GM12878 (cell line): ENCODE data around the gene RBM4. TPM values are rescaled to one million over a fixed set of nuclear protein-coding genes. Genes with fewer than 3 reads are reported as not detected.

Experiments used
- ATAC-seq: fragments of 200-7000 bp; cut with Tn5 transposase; 3 replicates; pipeline ENCODE4 v1.9.1; 2020; ENCODE audit warnings: mild to moderate bottlenecking, moderate library complexity
- BruUV-seq: library from RNA; stranded (reverse); fragments of 400-500 nt; replicated peaks from 2 replicates; lab custom pipeline; 2021; lab: Mats Ljungman, UMichigan
- CTCF ChIA-PET: fragments of 300-600 bp; sonication (Branson Sonifier 250); formaldehyde crosslinking; extraction: SDS; loops from one replicate; lab custom pipeline; 2021; ENCODE audit warnings: inconsistent platforms; lab: Yijun Ruan, JAX
- POLR2A ChIA-PET: fragments of 350-600 bp; formaldehyde crosslinking; extraction: SDS; loops from one replicate; lab custom pipeline; 2021; ENCODE audit warnings: inconsistent platforms; lab: Charles Lee
- RAD21 ChIA-PET: fragments of 300-600 bp; sonication (Branson Sonifier 250); formaldehyde crosslinking; loops from one replicate; lab custom pipeline; 2023; ENCODE audit warnings: antibody characterized with exemption; ENCODE audit not compliant: unreplicated experiment; lab: Charles Lee
- SMC1A ChIA-PET: fragments of 300-600 bp; sonication (Branson Sonifier 250); formaldehyde crosslinking; loops from one replicate; lab custom pipeline; 2023; ENCODE audit not compliant: unreplicated experiment, uncharacterized antibody; lab: Charles Lee
- DNase-seq: peaks from one replicate; pipeline ENCODE4 v3.0.0-alpha.2; 2011; ENCODE audit warnings: low read depth, low spot score
- FAIRE-seq: peaks from 3 replicates; lab custom pipeline; 2011; peaks lifted over from hg19 to GRCh38; lab: Jason Lieb, UNC
- H2AFZ ChIP-seq: 2 replicates; pipeline ENCODE4 v1.6.0; 2011; ENCODE audit warnings: low read depth, low read length, control low read depth; ENCODE audit not compliant: control insufficient read depth
- H3K27ac ChIP-seq: 2 replicates; pipeline ENCODE4 v1.5.1; 2011; ENCODE audit warnings: control low read depth; ENCODE audit not compliant: control insufficient read depth, insufficient read depth
- H3K27me3 ChIP-seq, 2 experiments: replicated peaks in 1 of 2; 2 replicates each; pipeline versions ENCODE4 v1.6.0 to v1.6.1; 2011; ENCODE audit warnings: low read length in 1 of 2; ENCODE audit not compliant: control insufficient read depth in 2 of 2, insufficient read depth in 2 of 2
- H3K36me3 ChIP-seq, 2 experiments: 2 replicates each; pipeline ENCODE4 v1.5.1; 2011; ENCODE audit warnings: low read length in 1 of 2; ENCODE audit not compliant: control insufficient read depth in 2 of 2, insufficient read depth in 2 of 2
- H3K4me1 ChIP-seq: 2 replicates; pipeline ENCODE4 v1.6.1; 2011; ENCODE audit warnings: mild to moderate bottlenecking, low read length, moderate library complexity, mixed read lengths; ENCODE audit not compliant: control insufficient read depth, insufficient read depth
- H3K4me2 ChIP-seq: 2 replicates; pipeline ENCODE4 v1.6.0; 2011; ENCODE audit warnings: control low read depth; ENCODE audit not compliant: control insufficient read depth, insufficient read depth
- H3K4me3 ChIP-seq: fragments of 200-600 bp; sonication (generic); 2 replicates; pipeline ENCODE4 v1.5.1; 2016
- H3K79me2 ChIP-seq: 2 replicates; pipeline ENCODE4 v1.6.0; 2011; ENCODE audit warnings: low read length; ENCODE audit not compliant: control insufficient read depth, insufficient read depth
- H3K9ac ChIP-seq: 2 replicates; pipeline ENCODE4 v1.8.0; 2011; ENCODE audit warnings: low read length, control low read depth, mixed read lengths; ENCODE audit not compliant: control insufficient read depth, insufficient read depth
- H3K9me3 ChIP-seq: replicated peaks from 3 replicates; pipeline ENCODE4 v1.5.1; 2011; ENCODE audit warnings: mild to moderate bottlenecking, low read length; ENCODE audit not compliant: control insufficient read depth, insufficient read depth
- H4K20me1 ChIP-seq: 2 replicates; pipeline ENCODE4 v1.6.0; 2011; ENCODE audit not compliant: control insufficient read depth, insufficient read depth
- DPF2 ChIP-seq: fragments of 450-650 bp; IDR thresholded peaks from 2 replicates; pipeline ENCODE4 v1.6.1; 2017; ENCODE audit warnings: mild to moderate bottlenecking
- FOXM1 ChIP-seq: IDR thresholded peaks from 2 replicates; pipeline ENCODE4 v1.6.1; 2012; ENCODE audit warnings: low read depth, mild to moderate bottlenecking, inconsistent platforms, low read length, moderate library complexity
- MEF2A ChIP-seq: IDR thresholded peaks from 2 replicates; pipeline ENCODE4 v1.6.1; 2011; ENCODE audit warnings: low read depth, mild to moderate bottlenecking, low read length, moderate library complexity; ENCODE audit not compliant: insufficient read depth
- POLR2A ChIP-seq: IDR thresholded peaks from 2 replicates; pipeline ENCODE4 v1.6.1; 2011; ENCODE audit warnings: low read depth, mild to moderate bottlenecking, low read length
- POLR2AphosphoS5 ChIP-seq: IDR thresholded peaks from 2 replicates; pipeline ENCODE4 v1.6.1; 2011; ENCODE audit warnings: mild to moderate bottlenecking, low read length, inconsistent platforms
- SMAD1 ChIP-seq: fragments of 450-650 bp; IDR thresholded peaks from 2 replicates; pipeline ENCODE4 v1.6.1; 2018; ENCODE audit warnings: mild to moderate bottlenecking, low read depth; ENCODE audit not compliant: partially characterized antibody
- SMAD5 ChIP-seq: IDR thresholded peaks from 2 replicates; pipeline ENCODE4 v1.6.1; 2016; ENCODE audit warnings: antibody characterized with exemption, low read depth
- ZSCAN29 ChIP-seq: fragments of 450-650 bp; IDR thresholded peaks from 2 replicates; pipeline ENCODE4 v1.6.1; 2017; ENCODE audit warnings: mild to moderate bottlenecking, moderate library complexity
- ZZZ3 ChIP-seq: IDR thresholded peaks from 2 replicates; pipeline ENCODE4 v1.6.1; 2011; ENCODE audit warnings: low read depth; ENCODE audit not compliant: control insufficient read depth, insufficient read length
- WGBS: methylation state at CpG from one replicate; pipeline ENCODE4 v1.1.6; 2016; ENCODE audit warnings: low lambda C conversion rate; ENCODE audit not compliant: insufficient replicate concordance, insufficient coverage; ENCODE audit errors: missing lambda C conversion rate; 5-methylcytosine and 5-hydroxymethylcytosine counted together
- in situ Hi-C: fragments of 300-500 bp; cut with MboI; formaldehyde crosslinking; loops from 9 replicates; pipeline ENCODE4 v1.14.3; 2018; ENCODE audit warnings: mixed read lengths
- intact Hi-C: fragments of 100-400 bp; cut with micrococcal nuclease; formaldehyde crosslinking; loops from one replicate; pipeline ENCODE4 v1.14.2; 2022; ENCODE audit not compliant: unreplicated experiment
- polyA plus RNA-seq, 11 experiments: library from polyadenylated mRNA; depleted of rRNA in 4 of 11; unstranded in 6 of 11; stranded (reverse) in 5 of 11; fragments of >200 nt; fragmentation: Nextera tagmentation in 4 of 11; fragmentation: Illumina TruSeq in 1 of 11; extraction: Ambion mirVana in 4 of 11; extraction: Trizol in 1 of 11; gene quantifications; 1 replicate in 1 of 11; 2 replicates in 10 of 11; pipeline versions ENCODE4 v1.2.1 to v1.2.3, GENCODE V29; 2011 to 2016; ENCODE audit warnings: inconsistent platforms in 2 of 11, missing spikeins in 2 of 11, low read depth in 1 of 11
- total RNA-seq, 4 experiments: library from RNA; depleted of rRNA in 3 of 4; stranded (reverse); fragments of >200 nt in 3 of 4; fragmentation: Illumina TruSeq in 1 of 4; extraction: Trizol in 1 of 4; gene quantifications; 2 replicates each; pipeline versions ENCODE4 v1.2.1 to v1.2.3, GENCODE V29; 2013 to 2021

RBM4 gene
- total and polyA plus RNA-seq, 10 of the 15 experiments (the other 5 are each of a cell fraction or from before 2014, with no cell fraction given), result 105 to 224 (median 138) TPM

DNA sequence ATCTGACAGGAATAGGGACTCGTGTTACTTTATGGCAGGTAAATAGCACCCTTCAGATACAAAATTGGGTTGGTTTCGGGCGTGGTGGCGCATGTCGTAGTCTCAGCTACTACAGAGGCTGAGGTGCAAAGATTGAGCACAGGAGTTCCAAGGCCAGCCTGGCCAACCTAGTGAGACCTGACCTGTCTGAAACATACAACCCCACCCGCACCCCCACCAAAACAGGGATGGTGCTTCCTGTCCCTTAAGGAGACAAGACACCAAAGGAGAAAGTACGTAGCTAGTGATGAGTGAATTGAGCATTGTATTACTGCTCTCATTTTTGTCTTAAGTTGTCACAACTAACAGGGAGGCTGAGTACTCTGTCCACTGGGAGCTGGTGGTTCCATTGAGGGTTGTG lies 14.1 kb downstream of the RBM4 start:
- H3K4me1 ChIP-seq, result no peaks in the 10 kb centered on the region
- ChIA-PET POLR2A (interaction anchor here (0.7 to 1.4 kb wide), 3 partner anchors 9 to 36 kb away, joined by 3 to 5 read pairs (median 3); partner anchors contain the start of gene RBM14), RAD21 (no interaction called here), CTCF (interaction anchor here (1.9 kb wide), 1 partner anchor 25 kb away, joined by 5 read pairs; the partner anchor contains the start of gene RBM4B), SMC1A (interaction anchor here (0.9 to 2.0 kb wide), 2 partner anchors 10 to 15 kb away, joined by 3 to 6 read pairs; partner anchors contain the start of gene RBM4)
- in situ Hi-C loops (no loop called here), intact Hi-C loops (no loop called here)
- H3K36me3 ChIP-seq, result peaks cover 4 to 21% of the 10 kb centered on the region in 2 experiments
- H3K4me2 ChIP-seq, result no peak overlapping the region
- no peak overlapping the region for H3K4me3 ChIP-seq
- ATAC-seq (no peak), DNase-seq (no peak), FAIRE-seq (no peak)
- no peak overlapping the region for H3K9ac ChIP-seq
- H3K9me3 ChIP-seq, result no peaks in the 10 kb centered on the region
- no peak overlapping the region for H2AFZ ChIP-seq
- 84% methylated on average over 7 of the region's 7 CpGs for WGBS
- no peak overlapping the region for H3K27ac ChIP-seq
- peaks cover 20% of the 10 kb centered on the region for H3K79me2 ChIP-seq
- BruUV-seq, result TSS peak; percentile 21
- no peaks in the 10 kb centered on the region for H3K27me3 ChIP-seq
- peaks cover 7% of the 10 kb centered on the region; the same call in 1 of the 2 replicates for H4K20me1 ChIP-seq
- TF ChIP-seq SMAD1, result no peak
- 0 out of 2 replicates have a peak, but pooled peaks have one; percentile 28 for TF ChIP-seq SMAD5
- peak; percentile 54 for TF ChIP-seq POLR2A
- no peak for TF ChIP-seq ZZZ3
- TF ChIP-seq ZSCAN29, result no peak
- TF ChIP-seq FOXM1, result no peak
- TF ChIP-seq POLR2AphosphoS5, result peak; percentile 72

DNA sequence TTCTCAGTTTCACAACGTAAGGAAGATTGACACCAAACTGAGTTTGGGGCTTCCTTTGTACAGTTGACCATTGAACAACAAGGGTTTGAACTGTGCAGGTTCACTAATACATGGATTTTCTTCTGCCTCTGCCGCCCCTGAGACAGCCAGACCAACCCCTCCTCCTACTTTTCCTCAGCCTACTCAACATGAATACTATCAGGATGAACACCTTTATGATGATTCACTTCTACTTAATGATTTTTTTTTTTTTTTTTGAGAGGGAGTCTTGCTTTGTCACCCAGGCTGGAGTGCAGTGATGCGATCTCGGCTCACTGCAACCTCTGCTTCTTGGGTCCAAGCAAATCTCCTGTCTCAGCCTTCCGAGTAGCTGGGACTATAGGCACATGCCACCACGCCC lies 14.6 kb downstream of the RBM4 start:
- H3K4me2 ChIP-seq, result no peak overlapping the region
- H3K9ac ChIP-seq, result no peak overlapping the region
- no peak overlapping the region for H3K27ac ChIP-seq
- in situ Hi-C loops, result no loop called here
- H3K9me3 ChIP-seq, result no peaks in the 10 kb centered on the region
- H3K27me3 ChIP-seq, result no peaks in the 10 kb centered on the region
- intact Hi-C loops, result no loop called here
- CTCF ChIA-PET, result interaction anchor here (1.9 kb wide), 1 partner anchor 24 kb away, joined by 5 read pairs; the partner anchor contains the start of gene RBM4B
- POLR2A ChIA-PET, result interaction anchor here (0.7 to 1.4 kb wide), 5 partner anchors 8 to 259 kb away, joined by 3 to 5 read pairs (median 3); partner anchors contain the start of gene RBM14
- no peak overlapping the region for H2AFZ ChIP-seq
- SMC1A ChIA-PET, result interaction anchor here (0.9 kb wide), 1 partner anchor 9 kb away, joined by 3 read pairs; no protein-coding TSS in a partner anchor
- RAD21 ChIA-PET, result no interaction called here
- 85% methylated on average over 6 of the region's 6 CpGs for WGBS
- TF ChIP-seq MEF2A (no peak), DPF2 (no peak), POLR2AphosphoS5 (0 out of 2 replicates have a peak, but pooled peaks have one; percentile 42)
- peaks cover 7% of the 10 kb centered on the region; the same call in 1 of the 2 replicates for H4K20me1 ChIP-seq
- H3K36me3 ChIP-seq, result peaks cover 4 to 20% of the 10 kb centered on the region in 2 experiments
- BruUV-seq, result no TSS peak
- no peak for ATAC-seq
- H3K4me1 ChIP-seq, result no peaks in the 10 kb centered on the region
- DNase-seq, result no peak
- no peak overlapping the region for H3K4me3 ChIP-seq
- peaks cover 18% of the 10 kb centered on the region for H3K79me2 ChIP-seq
- no peak for FAIRE-seq
